ENCODE data around the gene MEI1. TPM values are rescaled to one million over a fixed set of nuclear protein-coding genes. Genes with fewer than 3 reads are reported as not detected.

The MEI1 gene
- total and polyA plus RNA-seq, 9 of the 15 experiments (the other 6 are each of a cell fraction or from before 2014, with no cell fraction given), result 0.08 to 0.68 (median 0.18) TPM; not detected in 2

GRCh38 chr22:41658869-41659268 is 40.4 kb upstream of the MEI1 start (continued):
- TF ChIP-seq HMGN3 (IDR thresholded peaks at IDR 0.05; ENCODE audit: borderline replicate concordance, extremely low read depth, insufficient read length, low read depth, low read length), result no peak
- no peak for TF ChIP-seq ZFX (CRISPR knock-in tag; IDR thresholded peaks at IDR 0.05)
- TF ChIP-seq ZNF740 (CRISPR knock-in tag; IDR thresholded peaks at IDR 0.05), result no peak
- no peak for TF ChIP-seq ZNF740 (tag; IDR thresholded peaks at IDR 0.05)
- TF ChIP-seq NRF1 (conservative IDR thresholded peaks at IDR 0.05 in 1 of 2, IDR thresholded peaks at IDR 0.05 in 1 of 2), result no peak
- no peak for TF ChIP-seq ETV6 (IDR thresholded peaks at IDR 0.05; ENCODE audit: borderline replicate concordance in 1 of 2, low read depth in 2 of 2, low read length in 1 of 2)
- no peak for TF ChIP-seq ETV6 (CRISPR knock-in tag; IDR thresholded peaks at IDR 0.05; ENCODE audit: borderline replicate concordance)
- no peak for TF ChIP-seq MAFG (tag; conservative IDR thresholded peaks at IDR 0.05)
- TF ChIP-seq U2AF2 (optimal IDR thresholded peaks at IDR 0.05; ENCODE audit: low read depth, low read length), result no peak
- TF ChIP-seq, protein P1, sequence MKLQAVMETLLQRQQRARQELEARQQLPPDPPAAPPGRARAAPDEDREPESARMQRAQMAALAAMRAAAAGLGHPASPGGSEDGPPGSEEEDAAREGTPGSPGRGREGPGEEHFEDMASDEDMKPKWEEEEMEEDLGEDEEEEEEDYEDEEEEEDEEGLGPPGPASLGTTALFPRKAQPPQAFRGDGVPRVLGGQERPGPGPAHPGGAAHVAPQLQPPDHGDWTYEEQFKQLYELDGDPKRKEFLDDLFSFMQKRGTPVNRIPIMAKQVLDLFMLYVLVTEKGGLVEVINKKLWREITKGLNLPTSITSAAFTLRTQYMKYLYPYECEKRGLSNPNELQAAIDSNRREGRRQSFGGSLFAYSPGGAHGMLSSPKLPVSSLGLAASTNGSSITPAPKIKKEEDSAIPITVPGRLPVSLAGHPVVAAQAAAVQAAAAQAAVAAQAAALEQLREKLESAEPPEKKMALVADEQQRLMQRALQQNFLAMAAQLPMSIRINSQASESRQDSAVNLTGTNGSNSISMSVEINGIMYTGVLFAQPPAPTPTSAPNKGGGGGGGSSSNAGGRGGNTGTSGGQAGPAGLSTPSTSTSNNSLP (IDR thresholded peaks at IDR 0.05; ENCODE audit: borderline replicate concordance, low read depth, low read length), result no peak
- no peak for TF ChIP-seq HDAC3 (IDR thresholded peaks at IDR 0.05; ENCODE audit: borderline replicate concordance, partially characterized antibody)

All from K562 (cell line).